ENCODE results near the gene MATN4.

MATN4 gene

DNA sequence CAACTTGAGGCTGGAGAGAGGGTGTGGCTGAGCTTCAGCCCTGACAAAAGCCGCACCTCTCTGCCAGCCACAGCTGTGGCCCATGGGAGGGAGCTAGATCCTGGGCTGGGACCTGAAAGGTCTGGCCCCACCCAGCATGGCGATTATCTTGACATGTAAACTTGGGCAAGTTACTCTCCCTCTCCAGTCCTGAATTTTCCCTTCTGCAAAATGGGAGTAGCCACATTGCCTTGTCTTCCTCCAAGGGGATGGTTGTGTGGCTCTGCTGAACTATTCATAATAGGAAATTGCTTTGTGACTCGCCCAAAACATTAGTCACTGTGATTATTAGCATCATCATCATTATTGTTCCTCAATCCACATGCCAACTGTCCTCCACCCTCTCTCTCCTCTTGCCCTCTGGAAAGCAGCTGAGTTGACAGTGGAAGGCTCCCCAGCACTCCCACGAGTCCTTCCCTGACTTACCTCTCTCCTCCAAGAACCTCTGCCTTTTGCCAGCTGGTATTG, 24.5 kb downstream of the MATN4 start:
- Histone ChIP-seq H3K36me3 (ENCODE audit: control insufficient read depth, insufficient read depth, low read length) (no peaks in the 10 kb centered on the region), H3K4me1 (ENCODE audit: control insufficient read depth, insufficient read depth, low read length) (no peaks in the 10 kb centered on the region), H3K27me3 (ENCODE audit: control insufficient read depth, insufficient read depth, low read length) (peaks cover 2% of the 10 kb centered on the region; the same call in 1 of the 2 replicates), H3K9me3 (ENCODE audit: control insufficient read depth, insufficient read depth, low read depth, low read length) (no peaks in the 10 kb centered on the region), H3K27ac (ENCODE audit: low read depth, low read length) (no peak overlapping the region), H3K9ac (ENCODE audit: low read length) (no peak overlapping the region), H3K4me3 (ENCODE audit: low read depth, low read length) (no peak overlapping the region)

- Histone ChIP-seq H3K4me1 (ENCODE audit: control insufficient read depth, insufficient read depth, low read length) (no peaks in the 10 kb centered on the region), H3K4me3 (ENCODE audit: low read depth, low read length) (no peak overlapping the region), H3K27ac (ENCODE audit: low read depth, low read length) (no peak overlapping the region), H3K36me3 (ENCODE audit: control insufficient read depth, insufficient read depth, low read length) (no peaks in the 10 kb centered on the region), H3K9ac (ENCODE audit: low read length) (no peak overlapping the region), H3K9me3 (ENCODE audit: control insufficient read depth, insufficient read depth, low read depth, low read length) (no peaks in the 10 kb centered on the region), H3K27me3 (ENCODE audit: control insufficient read depth, insufficient read depth, low read length) (peaks cover 2% of the 10 kb centered on the region; the same call in 1 of the 2 replicates)
These were observed 25.2 kb downstream of the MATN4 start for GRCh38 chr20:45282700-45283550.

GRCh38 chr20:45279992-45280391, 28.1 kb downstream of the MATN4 start:
- Histone ChIP-seq H3K4me3 (ENCODE audit: low read depth, low read length) (no peak overlapping the region), H3K27ac (ENCODE audit: low read depth, low read length) (no peak overlapping the region), H3K9ac (ENCODE audit: low read length) (no peak overlapping the region), H3K9me3 (ENCODE audit: control insufficient read depth, insufficient read depth, low read depth, low read length) (no peaks in the 10 kb centered on the region), H3K4me1 (ENCODE audit: control insufficient read depth, insufficient read depth, low read length) (no peaks in the 10 kb centered on the region), H3K27me3 (ENCODE audit: control insufficient read depth, insufficient read depth, low read length) (peaks cover 2% of the 10 kb centered on the region; the same call in 1 of the 2 replicates), H3K36me3 (ENCODE audit: control insufficient read depth, insufficient read depth, low read length) (no peaks in the 10 kb centered on the region)

GRCh38 chr20:45275338-45275737, 32.8 kb downstream of the MATN4 start:
- H3K27ac ChIP-seq (ENCODE audit: low read depth, low read length), result no peak overlapping the region
- H3K4me1 ChIP-seq (ENCODE audit: control insufficient read depth, insufficient read depth, low read length), result peaks cover 7% of the 10 kb centered on the region; the same call in 1 of the 2 replicates
- no peak overlapping the region for H3K4me3 ChIP-seq (ENCODE audit: low read depth, low read length)
- H3K36me3 ChIP-seq (ENCODE audit: control insufficient read depth, insufficient read depth, low read length), result no peaks in the 10 kb centered on the region
- 0 out of 2 replicates have a peak, but pooled peaks cover 2% of the 10 kb centered on the region for H3K27me3 ChIP-seq (ENCODE audit: control insufficient read depth, insufficient read depth, low read length)
- no peaks in the 10 kb centered on the region for H3K9me3 ChIP-seq (ENCODE audit: control insufficient read depth, insufficient read depth, low read depth, low read length)
- H3K9ac ChIP-seq (ENCODE audit: low read length), result no peak overlapping the region

DNA sequence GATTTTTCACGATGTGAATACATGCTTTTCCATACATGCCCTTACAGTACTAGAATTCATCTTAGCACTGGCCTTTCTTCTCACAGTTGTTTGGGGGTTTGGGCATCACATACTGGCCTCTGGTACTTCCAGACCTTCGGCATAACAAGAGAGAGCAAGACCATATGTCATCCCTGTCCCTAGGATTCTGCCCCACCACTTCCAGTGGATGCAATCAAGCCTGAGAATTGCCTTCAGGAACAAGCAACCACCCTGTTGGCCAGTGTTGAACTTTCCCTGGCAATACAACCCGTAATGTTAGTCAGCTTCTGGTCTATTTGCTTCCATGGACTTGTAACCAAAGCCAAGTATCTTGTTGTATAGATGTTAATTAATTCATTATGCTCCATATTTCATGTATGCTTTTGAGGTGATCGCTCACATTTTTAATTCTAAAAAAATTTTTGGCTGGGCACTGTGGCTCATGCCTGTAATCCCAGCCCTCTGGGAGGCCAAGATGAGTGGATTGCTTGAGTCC, 38.3 kb downstream of the MATN4 start:
- no peak overlapping the region for H3K27ac ChIP-seq (ENCODE audit: low read depth, low read length)
- H3K4me3 ChIP-seq (ENCODE audit: low read depth, low read length), result no peak overlapping the region
- H3K9me3 ChIP-seq (ENCODE audit: control insufficient read depth, insufficient read depth, low read depth, low read length), result no peaks in the 10 kb centered on the region
- H3K36me3 ChIP-seq (ENCODE audit: control insufficient read depth, insufficient read depth, low read length), result no peaks in the 10 kb centered on the region
- H3K4me1 ChIP-seq (ENCODE audit: control insufficient read depth, insufficient read depth, low read length), result peaks cover 7% of the 10 kb centered on the region; the same call in 1 of the 2 replicates
- H3K9ac ChIP-seq (ENCODE audit: low read length), result no peak overlapping the region
- H3K27me3 ChIP-seq (ENCODE audit: control insufficient read depth, insufficient read depth, low read length), result no peaks in the 10 kb centered on the region

DNA sequence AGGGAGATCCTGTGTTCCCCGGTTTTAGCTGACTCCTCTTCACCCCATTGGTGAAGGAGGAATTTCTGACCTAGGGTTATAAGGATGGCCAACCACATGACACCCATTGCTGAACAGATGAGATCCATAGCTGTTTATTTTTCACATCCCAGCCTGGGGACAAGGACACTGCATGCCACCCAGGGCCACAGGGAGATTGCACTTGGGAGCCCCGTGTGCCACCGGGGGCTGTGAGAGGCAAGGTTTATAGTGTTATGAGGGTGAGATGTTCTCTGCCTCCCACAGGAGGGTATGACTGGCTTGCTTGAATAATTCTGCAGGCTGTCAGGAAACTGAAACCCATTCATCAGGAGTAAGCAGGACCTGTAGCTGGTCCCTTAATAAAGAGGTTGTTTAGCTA, 39.0 kb downstream of the MATN4 start:
- H3K36me3 ChIP-seq (ENCODE audit: control insufficient read depth, insufficient read depth, low read length), result no peaks in the 10 kb centered on the region
- H3K4me3 ChIP-seq (ENCODE audit: low read depth, low read length), result no peak overlapping the region
- H3K9ac ChIP-seq (ENCODE audit: low read length), result no peak overlapping the region
- H3K27me3 ChIP-seq (ENCODE audit: control insufficient read depth, insufficient read depth, low read length), result no peaks in the 10 kb centered on the region
- peaks cover 7% of the 10 kb centered on the region; the same call in 1 of the 2 replicates for H3K4me1 ChIP-seq (ENCODE audit: control insufficient read depth, insufficient read depth, low read length)
- no peaks in the 10 kb centered on the region for H3K9me3 ChIP-seq (ENCODE audit: control insufficient read depth, insufficient read depth, low read depth, low read length)
- no peak overlapping the region for H3K27ac ChIP-seq (ENCODE audit: low read depth, low read length)

DNA sequence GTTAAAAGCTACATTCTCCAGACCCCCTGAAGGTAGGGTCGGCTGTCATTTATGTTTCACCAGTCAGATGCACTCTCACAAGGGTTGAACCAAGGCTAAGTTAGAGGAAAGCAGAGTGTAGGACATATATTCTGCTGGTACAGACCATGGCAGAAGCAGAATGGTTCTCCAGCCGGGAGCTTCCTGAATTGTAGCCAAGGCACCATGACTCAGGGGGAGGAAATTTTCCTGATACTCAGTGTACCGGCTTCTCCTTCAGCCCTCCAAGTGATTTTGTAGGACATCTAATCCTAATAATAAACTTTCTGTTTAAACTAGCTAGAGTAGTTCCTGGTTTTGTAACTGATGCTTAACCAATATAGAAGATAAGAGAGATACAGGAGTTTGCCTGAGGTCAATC, 39.6 kb downstream of the MATN4 start:
- no peak overlapping the region for H3K9ac ChIP-seq (ENCODE audit: low read length)
- H3K4me3 ChIP-seq (ENCODE audit: low read depth, low read length), result no peak overlapping the region
- no peaks in the 10 kb centered on the region for H3K9me3 ChIP-seq (ENCODE audit: control insufficient read depth, insufficient read depth, low read depth, low read length)
- peaks cover 7% of the 10 kb centered on the region; the same call in 1 of the 2 replicates for H3K4me1 ChIP-seq (ENCODE audit: control insufficient read depth, insufficient read depth, low read length)
- H3K36me3 ChIP-seq (ENCODE audit: control insufficient read depth, insufficient read depth, low read length), result no peaks in the 10 kb centered on the region
- no peaks in the 10 kb centered on the region for H3K27me3 ChIP-seq (ENCODE audit: control insufficient read depth, insufficient read depth, low read length)
- no peak overlapping the region for H3K27ac ChIP-seq (ENCODE audit: low read depth, low read length)

DNA sequence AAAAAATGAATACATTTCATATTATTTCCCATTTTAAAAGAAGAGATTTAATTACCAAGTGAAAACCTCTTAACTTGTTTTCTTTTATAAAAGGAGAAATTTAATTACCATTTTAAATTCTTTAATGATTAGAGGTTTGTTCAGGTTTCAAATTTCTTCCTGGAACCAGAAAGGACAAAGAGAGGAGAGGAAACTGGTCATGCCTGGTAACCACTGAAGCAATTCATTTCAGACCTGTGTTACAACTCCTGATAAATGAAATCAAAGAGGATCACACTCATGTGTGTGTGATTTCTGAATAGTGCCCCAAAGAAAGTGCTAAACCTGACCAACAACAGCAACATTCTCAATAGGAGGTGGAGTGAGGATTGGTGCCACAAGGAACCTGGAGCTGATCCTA, 41.1 kb downstream of the MATN4 start:
- Histone ChIP-seq H3K4me3 (ENCODE audit: low read depth, low read length) (no peak overlapping the region), H3K27ac (ENCODE audit: low read depth, low read length) (no peak overlapping the region), H3K9ac (ENCODE audit: low read length) (no peak overlapping the region), H3K27me3 (ENCODE audit: control insufficient read depth, insufficient read depth, low read length) (no peaks in the 10 kb centered on the region), H3K9me3 (ENCODE audit: control insufficient read depth, insufficient read depth, low read depth, low read length) (no peaks in the 10 kb centered on the region), H3K36me3 (ENCODE audit: control insufficient read depth, insufficient read depth, low read length) (no peaks in the 10 kb centered on the region), H3K4me1 (ENCODE audit: control insufficient read depth, insufficient read depth, low read length) (peaks cover 2% of the 10 kb centered on the region; the same call in 1 of the 2 replicates)

DNA sequence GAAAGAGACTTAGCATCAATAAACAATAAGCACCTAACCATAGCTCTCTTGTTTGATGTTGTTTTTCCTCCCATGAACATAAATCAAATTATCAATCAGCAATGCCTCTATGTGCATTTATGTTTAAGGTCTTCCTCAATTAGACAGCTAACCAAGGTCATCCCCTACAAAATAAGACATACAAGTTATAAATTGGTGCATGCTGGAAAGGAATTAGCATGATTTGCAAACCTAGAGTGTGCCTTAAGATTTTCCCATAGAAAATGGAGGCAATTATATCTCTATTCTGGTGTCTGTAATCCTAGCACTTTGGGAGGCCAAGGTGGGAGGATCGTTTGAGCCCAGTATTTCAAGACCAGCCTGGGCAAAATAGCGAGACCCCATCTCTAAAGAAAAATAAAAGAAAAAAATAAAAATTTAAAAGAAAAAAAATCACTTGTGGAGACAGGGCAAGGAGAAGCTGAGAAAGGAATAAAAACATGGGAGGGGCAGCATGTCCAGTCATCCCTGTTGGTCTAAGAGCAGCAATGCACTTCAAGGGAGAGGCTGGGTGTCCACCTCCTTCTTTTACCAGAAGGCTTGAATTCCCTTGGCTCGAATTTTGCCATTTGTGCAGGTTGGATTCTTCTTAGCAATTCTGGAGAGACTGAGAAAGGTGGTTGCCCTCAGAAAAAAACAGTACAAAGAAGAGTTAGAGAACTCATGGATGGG, 44.4 kb downstream of the MATN4 start:
- Histone ChIP-seq H3K27me3 (ENCODE audit: control insufficient read depth, insufficient read depth, low read length) (no peaks in the 10 kb centered on the region), H3K9me3 (ENCODE audit: control insufficient read depth, insufficient read depth, low read depth, low read length) (no peaks in the 10 kb centered on the region), H3K4me1 (ENCODE audit: control insufficient read depth, insufficient read depth, low read length) (no peaks in the 10 kb centered on the region; the same call in 1 of the 2 replicates), H3K27ac (ENCODE audit: low read depth, low read length) (no peak overlapping the region), H3K9ac (ENCODE audit: low read length) (no peak overlapping the region), H3K36me3 (ENCODE audit: control insufficient read depth, insufficient read depth, low read length) (no peaks in the 10 kb centered on the region), H3K4me3 (ENCODE audit: low read depth, low read length) (no peak overlapping the region)

DNA sequence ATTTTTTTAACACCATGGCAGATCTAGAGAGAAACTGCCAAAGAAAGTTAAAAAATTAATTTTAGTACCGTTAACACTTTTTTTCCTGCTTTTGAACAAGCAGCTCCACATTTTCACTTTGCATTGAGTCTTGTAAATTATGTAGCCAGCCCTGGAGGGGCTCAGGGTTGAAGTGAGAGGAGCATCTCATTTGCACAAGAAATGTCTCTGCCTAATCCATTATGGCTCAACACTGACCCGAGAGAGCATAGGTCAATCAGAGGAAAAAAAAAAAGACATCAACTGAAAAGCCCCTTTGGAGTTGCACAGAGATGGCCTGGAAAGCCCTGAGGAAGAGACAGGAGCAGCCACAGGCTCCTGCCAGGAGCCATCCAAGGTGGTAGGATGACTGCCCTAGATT, 49.4 kb downstream of the MATN4 start:
- Histone ChIP-seq H3K36me3 (ENCODE audit: control insufficient read depth, insufficient read depth, low read length) (no peaks in the 10 kb centered on the region), H3K9me3 (ENCODE audit: control insufficient read depth, insufficient read depth, low read depth, low read length) (no peaks in the 10 kb centered on the region), H3K4me3 (ENCODE audit: low read depth, low read length) (no peak overlapping the region)

GRCh38 chr20:45258259-45258658, 49.8 kb downstream of the MATN4 start:
- H3K27ac ChIP-seq (ENCODE audit: low read depth, low read length), result no peak overlapping the region
- no peak overlapping the region for H3K4me3 ChIP-seq (ENCODE audit: low read depth, low read length)
- no peaks in the 10 kb centered on the region for H3K27me3 ChIP-seq (ENCODE audit: control insufficient read depth, insufficient read depth, low read length)
- no peaks in the 10 kb centered on the region for H3K36me3 ChIP-seq (ENCODE audit: control insufficient read depth, insufficient read depth, low read length)
- no peak overlapping the region for H3K9ac ChIP-seq (ENCODE audit: low read length)
- H3K4me1 ChIP-seq (ENCODE audit: control insufficient read depth, insufficient read depth, low read length), result peaks cover 6% of the 10 kb centered on the region
- no peaks in the 10 kb centered on the region for H3K9me3 ChIP-seq (ENCODE audit: control insufficient read depth, insufficient read depth, low read depth, low read length)

More for the DNA sequence above, 49.4 kb downstream of the MATN4 start:
- Histone ChIP-seq H3K27me3 (ENCODE audit: control insufficient read depth, insufficient read depth, low read length) (no peaks in the 10 kb centered on the region), H3K9ac (ENCODE audit: low read length) (no peak overlapping the region), H3K4me1 (ENCODE audit: control insufficient read depth, insufficient read depth, low read length) (peaks cover 6% of the 10 kb centered on the region), H3K27ac (ENCODE audit: low read depth, low read length) (no peak overlapping the region)
